PC-9 (cell line): ENCODE data around the gene SPHK2. TPM values are rescaled to one million over a fixed set of nuclear protein-coding genes. Genes with fewer than 3 reads are reported as not detected.

Source experiments
- BruUV-seq: library from RNA; stranded (reverse); fragments of 400-500 nt; replicated peaks from 2 replicates; lab custom pipeline; 2021; lab: Mats Ljungman, UMichigan
- CTCF ChIA-PET: fragments of 300-600 bp; sonication (Branson Sonifier 250); formaldehyde crosslinking; loops from one replicate; lab custom pipeline; 2022; ENCODE audit warnings: antibody characterized with exemption; lab: Charles Lee
- POLR2A ChIA-PET: fragments of 300-600 bp; sonication (Branson Sonifier 250); formaldehyde crosslinking; loops from one replicate; lab custom pipeline; 2022; ENCODE audit warnings: antibody characterized with exemption; ENCODE audit not compliant: unreplicated experiment; lab: Charles Lee
- DNase-seq, 2 experiments: peaks; one replicate each; pipeline versions ENCODE4 v3.0.0 to v3.0.0-alpha.2; 2015 to 2022; ENCODE audit warnings: mixed read lengths in 1 of 2
- H2AFZ ChIP-seq: fragments of 200-600 bp; sonication (generic); 2 replicates; pipeline ENCODE4 v1.8.1; 2017; ENCODE audit warnings: antibody characterized with exemption
- H3F3A ChIP-seq: fragments of 200-600 bp; sonication (generic); 2 replicates; pipeline ENCODE4 v1.8.1; 2017; ENCODE audit warnings: antibody characterized with exemption, mild to moderate bottlenecking, low read depth; ENCODE audit not compliant: insufficient read depth
- H3K27ac ChIP-seq: fragments of 200-600 bp; sonication (generic); 2 replicates; pipeline ENCODE4 v1.6.1; 2016; ENCODE audit warnings: mixed run types
- H3K27me3 ChIP-seq: fragments of 200-600 bp; sonication (generic); 2 replicates; pipeline ENCODE4 v1.6.1; 2016; ENCODE audit warnings: low read depth, mixed run types; ENCODE audit not compliant: insufficient read depth
- H3K36me3 ChIP-seq: fragments of 200-600 bp; sonication (generic); 2 replicates; pipeline ENCODE4 v1.6.1; 2016; ENCODE audit warnings: low read depth, mixed run types
- H3K4me1 ChIP-seq: fragments of 200-600 bp; sonication (generic); replicated peaks from 2 replicates; pipeline ENCODE4 v1.6.1; 2016; ENCODE audit warnings: mixed run types; ENCODE audit not compliant: insufficient read depth
- H3K4me2 ChIP-seq: fragments of 200-600 bp; sonication (generic); 2 replicates; pipeline ENCODE4 v1.6.1; 2017; ENCODE audit warnings: mixed run types
- H3K4me3 ChIP-seq: fragments of 200-600 bp; sonication (generic); 2 replicates; pipeline ENCODE4 v1.6.1; 2016; ENCODE audit warnings: mixed run types
- H3K79me2 ChIP-seq: fragments of 200-600 bp; sonication (generic); 2 replicates; pipeline ENCODE4 v1.6.1; 2017; ENCODE audit warnings: low read depth, mixed run types
- H3K9me2 ChIP-seq: fragments of 200-600 bp; sonication (generic); 2 replicates; pipeline ENCODE4 v1.8.1; 2017; ENCODE audit warnings: mild to moderate bottlenecking; ENCODE audit not compliant: insufficient read depth
- H3K9me3 ChIP-seq: fragments of 200-600 bp; sonication (generic); 2 replicates; pipeline ENCODE4 v1.8.1; 2016; ENCODE audit warnings: low read depth; ENCODE audit not compliant: insufficient read depth
- H4K20me1 ChIP-seq: fragments of 200-600 bp; sonication (generic); 2 replicates; pipeline ENCODE4 v1.8.1; 2017; ENCODE audit not compliant: insufficient read depth
- EZH2 ChIP-seq: fragments of 200-600 bp; sonication (generic); IDR thresholded peaks from 2 replicates; pipeline ENCODE4 v1.8.0; 2017; ENCODE audit warnings: antibody characterized with exemption, low read depth
- intact Hi-C: fragments of 100-400 bp; cut with micrococcal nuclease; formaldehyde crosslinking; loops from one replicate; pipeline ENCODE4 v1.10.0; 2022; ENCODE audit not compliant: unreplicated experiment
- total RNA-seq: library from RNA; stranded (reverse); gene quantifications from 2 replicates; pipeline ENCODE4 v1.2.3, GENCODE V29; 2021
- TF ChIP-seq, protein P1 (sequence below): fragments of 200-600 bp; sonication (generic); conservative IDR thresholded peaks from 2 replicates; pipeline ENCODE4 v1.6.1; 2017; ENCODE audit warnings: mixed run types, antibody characterized with exemption, mild to moderate bottlenecking, moderate library complexity

Gene SPHK2
- total RNA-seq, 1 experiment from 2014 or later, result 18.4 TPM

DNA sequence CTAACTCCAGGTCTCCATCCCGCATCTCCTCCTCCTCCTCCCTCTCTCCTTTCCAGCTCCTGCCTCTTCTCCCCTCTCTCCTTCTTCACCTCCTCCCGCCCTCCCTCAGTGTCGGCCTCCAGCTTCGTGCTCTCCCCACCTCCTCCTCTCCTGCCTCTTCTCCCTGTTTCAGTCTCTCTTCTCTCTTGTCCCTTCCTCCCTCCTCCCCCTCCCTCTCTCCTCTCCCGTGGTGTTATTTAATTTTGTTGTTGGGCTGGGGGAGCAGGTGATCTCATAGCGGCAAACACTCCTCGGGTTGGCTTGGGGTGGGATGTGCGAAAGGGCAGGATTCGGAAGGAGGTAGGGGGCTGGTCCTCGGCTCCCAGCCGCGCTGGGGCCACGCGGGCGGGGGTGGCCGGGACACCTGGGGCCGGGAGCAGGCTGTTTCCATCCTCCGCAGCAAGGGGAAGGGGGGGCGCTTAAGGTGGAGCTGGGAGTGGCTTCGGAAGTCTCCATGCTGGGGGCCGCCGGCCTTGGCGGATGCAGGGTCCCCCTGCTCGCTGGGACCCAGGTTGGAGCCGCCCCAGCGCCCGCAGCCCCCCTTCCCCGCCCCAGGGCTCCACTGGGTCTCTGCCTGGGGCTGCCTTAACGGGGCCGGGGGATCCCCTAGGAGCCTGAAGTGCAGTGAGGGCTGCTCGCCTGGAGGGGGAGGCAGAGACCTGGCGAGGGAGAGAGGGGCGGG lies 26.9 kb downstream of the SPHK2 start, which contains the start of gene CA11:
Gene CA11 (minus strand): TSS at position 187 of the 721 bp plus-strand sequence. CDS start 555 bp downstream, outside the sequence.
- BruUV-seq, result no TSS peak
- Histone ChIP-seq H2AFZ (peak within 1 kb of the TSS; percentile 90), H3K9me2 (no peaks in the 10 kb centered on the region), H3K36me3 (no peaks in the 10 kb centered on the region), H3K27me3 (no peaks in the 10 kb centered on the region), H3F3A (peaks cover 30% of the 10 kb centered on the region), H3K4me1 (peaks cover 23% of the 10 kb centered on the region), H3K79me2 (no peaks in the 10 kb centered on the region), H4K20me1 (no peaks in the 10 kb centered on the region), H3K9me3 (no peaks in the 10 kb centered on the region), H3K27ac (no peak within 1 kb of the TSS), H3K4me3 (peak within 1 kb of the TSS; percentile 69), H3K4me2 (peak within 1 kb of the TSS; percentile 97)
- TF ChIP-seq EZH2, result no peak
- TF ChIP-seq, protein P1, sequence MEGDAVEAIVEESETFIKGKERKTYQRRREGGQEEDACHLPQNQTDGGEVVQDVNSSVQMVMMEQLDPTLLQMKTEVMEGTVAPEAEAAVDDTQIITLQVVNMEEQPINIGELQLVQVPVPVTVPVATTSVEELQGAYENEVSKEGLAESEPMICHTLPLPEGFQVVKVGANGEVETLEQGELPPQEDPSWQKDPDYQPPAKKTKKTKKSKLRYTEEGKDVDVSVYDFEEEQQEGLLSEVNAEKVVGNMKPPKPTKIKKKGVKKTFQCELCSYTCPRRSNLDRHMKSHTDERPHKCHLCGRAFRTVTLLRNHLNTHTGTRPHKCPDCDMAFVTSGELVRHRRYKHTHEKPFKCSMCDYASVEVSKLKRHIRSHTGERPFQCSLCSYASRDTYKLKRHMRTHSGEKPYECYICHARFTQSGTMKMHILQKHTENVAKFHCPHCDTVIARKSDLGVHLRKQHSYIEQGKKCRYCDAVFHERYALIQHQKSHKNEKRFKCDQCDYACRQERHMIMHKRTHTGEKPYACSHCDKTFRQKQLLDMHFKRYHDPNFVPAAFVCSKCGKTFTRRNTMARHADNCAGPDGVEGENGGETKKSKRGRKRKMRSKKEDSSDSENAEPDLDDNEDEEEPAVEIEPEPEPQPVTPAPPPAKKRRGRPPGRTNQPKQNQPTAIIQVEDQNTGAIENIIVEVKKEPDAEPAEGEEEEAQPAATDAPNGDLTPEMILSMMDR, result peak; percentile 97
- peak; percentile 66 to 90 for DNase-seq
- intact Hi-C loops, result loop anchor here (1.0 to 10.0 kb wide), 8 partner anchors 69 to 349 kb away; partner anchors contain the start of genes FTL, FUT1, GYS1 and RUVBL2
- ChIA-PET POLR2A (interaction anchor here (0.5 to 0.9 kb wide), 5 partner anchors 81 to 807 kb away, joined by 3 to 7 read pairs (median 5); partner anchors contain the start of gene GYS1), CTCF (interaction anchor here (1.0 kb wide), 1 partner anchor 196 kb away, joined by 4 read pairs; no protein-coding TSS in a partner anchor)

GRCh38 chr19:48646722-48647216 lies 27.5 kb downstream of the SPHK2 start:
- Histone ChIP-seq H3K4me2 (peak overlapping the region; percentile 97), H3K9me3 (no peaks in the 10 kb centered on the region), H3F3A (peaks cover 30% of the 10 kb centered on the region), H3K27me3 (no peaks in the 10 kb centered on the region), H3K36me3 (no peaks in the 10 kb centered on the region), H2AFZ (peak overlapping the region; percentile 90), H4K20me1 (no peaks in the 10 kb centered on the region), H3K9me2 (no peaks in the 10 kb centered on the region), H3K4me3 (peak overlapping the region; percentile 69), H3K27ac (no peak overlapping the region), H3K4me1 (peaks cover 23% of the 10 kb centered on the region), H3K79me2 (no peaks in the 10 kb centered on the region)
- POLR2A ChIA-PET, result no interaction called here
- no TSS peak for BruUV-seq
- intact Hi-C loops, result loop anchor here (1.0 to 10.0 kb wide), 8 partner anchors 68 to 348 kb away; partner anchors contain the start of genes FTL, FUT1, GYS1 and RUVBL2
- TF ChIP-seq, protein P1, result no peak
- no peak for TF ChIP-seq EZH2
- no peak for DNase-seq
- CTCF ChIA-PET, result no interaction called here

DNA sequence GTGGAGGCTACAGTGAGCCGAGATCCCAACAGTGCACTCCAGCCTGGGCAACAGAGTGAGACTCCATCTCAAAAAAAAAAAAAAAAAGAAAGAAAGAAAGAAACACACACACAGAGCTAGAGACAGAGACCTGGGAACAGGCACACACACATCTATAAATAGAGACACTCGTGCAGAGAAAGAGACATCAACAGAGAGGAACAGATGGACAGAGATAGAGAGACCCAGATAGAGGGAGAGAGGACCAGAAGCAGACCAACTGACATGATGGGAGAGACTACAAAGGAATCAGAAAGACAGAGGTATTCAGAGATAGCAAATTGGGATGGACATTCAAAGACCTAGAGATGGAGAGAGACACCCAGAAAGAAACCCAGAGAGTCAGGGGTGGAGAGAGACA lies 28.8 kb downstream of the SPHK2 start:
- Histone ChIP-seq H3K36me3 (no peaks in the 10 kb centered on the region), H3K27ac (no peak overlapping the region), H3K27me3 (no peaks in the 10 kb centered on the region), H3K4me3 (no peak overlapping the region), H2AFZ (no peak overlapping the region), H3K9me3 (no peaks in the 10 kb centered on the region), H4K20me1 (no peaks in the 10 kb centered on the region), H3K4me2 (no peak overlapping the region), H3K9me2 (no peaks in the 10 kb centered on the region), H3K79me2 (no peaks in the 10 kb centered on the region), H3K4me1 (peaks cover 27% of the 10 kb centered on the region), H3F3A (peaks cover 27% of the 10 kb centered on the region; the same call in 1 of the 2 replicates)
- ChIA-PET CTCF (interaction anchor here (0.7 kb wide), 1 partner anchor 134 kb away, joined by 7 read pairs; no protein-coding TSS in a partner anchor), POLR2A (no interaction called here)
- intact Hi-C loops, result loop anchor here (5.0 to 10.0 kb wide), 3 partner anchors 104 to 347 kb away; partner anchors contain the start of genes FTL, FUT1, GYS1 and RUVBL2
- no peak for TF ChIP-seq EZH2
- TF ChIP-seq, protein P1, result no peak
- BruUV-seq, result no TSS peak
- no peak for DNase-seq
